Mucosa of stomach (tissue), 1 donor: ENCODE results near the gene DNAJA3.
A peak's percentile ranks its signal among the peaks of the same experiment; 100 is the strongest.

Source experiments
- H3K27me3 ChIP-seq: one replicate; pipeline ENCODE4 v1.7.0; 2013; ENCODE audit warnings: mild to moderate bottlenecking, low read length; ENCODE audit not compliant: control insufficient read depth, insufficient read depth
- H3K36me3 ChIP-seq: one replicate; pipeline ENCODE4 v1.7.0; 2013; ENCODE audit warnings: low read length; ENCODE audit not compliant: control insufficient read depth, insufficient read depth
- H3K4me1 ChIP-seq: one replicate; pipeline ENCODE4 v1.7.0; 2013; ENCODE audit warnings: mild to moderate bottlenecking, low read length; ENCODE audit not compliant: control insufficient read depth, insufficient read depth
- H3K4me3 ChIP-seq: one replicate; pipeline ENCODE4 v1.7.0; 2013; ENCODE audit warnings: low read length
- H3K9ac ChIP-seq: one replicate; pipeline ENCODE4 v1.7.0; 2013; ENCODE audit warnings: mild to moderate bottlenecking, low read length, moderate library complexity
- H3K9me3 ChIP-seq: one replicate; pipeline ENCODE4 v1.7.0; 2013; ENCODE audit warnings: mild to moderate bottlenecking, low read length, moderate library complexity; ENCODE audit not compliant: control insufficient read depth
- donor health status: Pancreatic carcinoma.

The DNAJA3 gene

DNA sequence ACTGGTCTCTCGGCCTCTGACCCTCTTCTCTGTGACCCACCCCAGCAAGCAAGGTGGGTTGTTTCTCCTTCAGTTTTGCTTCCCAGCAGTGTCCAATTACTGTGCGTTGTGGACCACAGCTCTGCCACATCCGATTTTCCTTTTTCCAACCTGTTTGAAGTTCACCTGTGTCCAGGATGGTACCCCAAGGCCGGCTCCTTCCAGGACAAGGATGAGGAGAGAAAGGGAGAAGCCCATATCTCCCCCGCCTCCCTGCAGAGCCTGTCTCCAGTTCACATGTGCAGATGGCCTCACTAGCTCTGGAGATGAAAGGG lies 35.2 kb downstream of the DNAJA3 start:
- H3K27me3 ChIP-seq, result no peaks in the 10 kb centered on the region
- H3K9me3 ChIP-seq, result no peaks in the 10 kb centered on the region
- peaks cover 6% of the 10 kb centered on the region for H3K36me3 ChIP-seq
- H3K9ac ChIP-seq, result no peak overlapping the region
- peaks cover 4% of the 10 kb centered on the region for H3K4me1 ChIP-seq
- H3K4me3 ChIP-seq, result no peak overlapping the region

DNA sequence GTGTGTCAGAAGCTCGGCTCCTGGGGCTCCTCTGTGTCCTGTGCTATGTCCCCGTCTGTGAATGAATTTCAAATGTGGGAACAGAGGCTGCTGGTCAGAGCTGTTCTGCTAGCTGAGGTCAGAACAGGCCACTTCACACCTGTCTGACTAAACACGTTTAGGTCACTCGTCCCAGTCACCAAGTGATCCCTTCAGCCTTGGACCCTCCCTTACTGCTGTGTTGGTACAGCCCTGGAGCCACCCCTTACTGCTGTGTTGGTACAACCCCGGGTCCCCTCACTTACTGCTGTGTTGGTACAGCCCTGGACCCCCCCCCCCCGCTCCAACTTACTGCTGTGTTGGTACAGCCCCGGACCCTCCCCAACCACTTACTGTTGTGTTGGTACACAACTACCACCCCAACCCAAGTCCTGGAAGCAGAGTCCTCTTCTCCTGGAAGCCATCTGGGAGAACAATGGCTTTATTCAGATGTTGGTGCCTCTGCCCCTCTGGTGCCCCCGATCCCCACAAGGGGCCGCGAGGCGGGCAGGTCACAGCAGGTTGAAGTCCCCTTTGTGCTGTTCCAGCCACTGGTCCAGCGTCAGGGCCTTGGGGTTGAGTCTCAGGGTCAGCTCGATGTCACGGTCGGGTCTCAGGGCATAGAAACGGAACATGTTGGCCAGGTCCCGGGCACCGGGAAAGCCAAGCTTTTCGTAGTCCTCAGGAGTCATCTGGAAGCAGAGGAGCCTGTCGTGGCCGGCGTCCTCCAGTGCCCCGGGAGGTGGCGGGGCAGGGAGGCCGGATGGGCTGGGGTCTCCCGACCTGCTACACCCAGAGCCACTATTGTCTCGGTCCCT lies 35.8 kb downstream of the DNAJA3 start:
- Histone ChIP-seq H3K36me3 (peaks cover 4% of the 10 kb centered on the region), H3K9ac (no peak overlapping the region), H3K9me3 (no peaks in the 10 kb centered on the region), H3K27me3 (no peaks in the 10 kb centered on the region), H3K4me1 (peaks cover 4% of the 10 kb centered on the region), H3K4me3 (no peak overlapping the region)

DNA sequence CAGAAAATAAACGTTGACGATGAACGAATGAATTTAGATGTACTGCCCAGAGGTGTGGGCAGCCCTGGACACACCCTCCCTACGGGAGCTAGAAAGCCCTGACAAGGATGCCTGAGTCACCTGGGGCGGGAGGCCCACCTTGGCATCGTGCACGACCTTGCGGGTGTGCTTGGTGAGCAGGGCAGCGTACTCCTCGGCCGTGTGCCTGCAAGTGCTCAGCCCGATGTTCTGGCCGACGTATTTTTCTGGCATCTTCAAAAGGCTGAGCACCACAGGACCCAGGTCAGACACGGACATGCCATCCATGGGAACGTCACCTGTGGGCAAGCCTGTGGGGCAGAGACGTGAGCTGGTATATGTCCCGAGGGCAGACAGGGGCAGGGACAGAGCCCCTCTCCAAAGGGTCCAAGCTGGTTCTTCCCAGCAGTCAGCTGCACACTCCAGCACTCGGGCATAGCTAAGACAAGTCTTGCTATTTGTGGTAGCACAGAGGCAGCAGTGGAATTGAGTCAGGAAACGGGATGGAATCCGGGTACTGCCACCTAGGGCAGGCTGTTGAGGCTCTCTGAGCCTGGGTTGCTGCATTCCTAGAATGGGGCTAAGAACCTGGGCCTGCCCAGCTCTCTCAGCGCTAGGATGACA lies 38.0 kb downstream of the DNAJA3 start:
- peaks cover 4% of the 10 kb centered on the region for H3K4me1 ChIP-seq
- peaks cover 8% of the 10 kb centered on the region for H3K36me3 ChIP-seq
- H3K4me3 ChIP-seq, result no peak overlapping the region
- no peaks in the 10 kb centered on the region for H3K27me3 ChIP-seq
- H3K9ac ChIP-seq, result no peak overlapping the region
- no peaks in the 10 kb centered on the region for H3K9me3 ChIP-seq

DNA sequence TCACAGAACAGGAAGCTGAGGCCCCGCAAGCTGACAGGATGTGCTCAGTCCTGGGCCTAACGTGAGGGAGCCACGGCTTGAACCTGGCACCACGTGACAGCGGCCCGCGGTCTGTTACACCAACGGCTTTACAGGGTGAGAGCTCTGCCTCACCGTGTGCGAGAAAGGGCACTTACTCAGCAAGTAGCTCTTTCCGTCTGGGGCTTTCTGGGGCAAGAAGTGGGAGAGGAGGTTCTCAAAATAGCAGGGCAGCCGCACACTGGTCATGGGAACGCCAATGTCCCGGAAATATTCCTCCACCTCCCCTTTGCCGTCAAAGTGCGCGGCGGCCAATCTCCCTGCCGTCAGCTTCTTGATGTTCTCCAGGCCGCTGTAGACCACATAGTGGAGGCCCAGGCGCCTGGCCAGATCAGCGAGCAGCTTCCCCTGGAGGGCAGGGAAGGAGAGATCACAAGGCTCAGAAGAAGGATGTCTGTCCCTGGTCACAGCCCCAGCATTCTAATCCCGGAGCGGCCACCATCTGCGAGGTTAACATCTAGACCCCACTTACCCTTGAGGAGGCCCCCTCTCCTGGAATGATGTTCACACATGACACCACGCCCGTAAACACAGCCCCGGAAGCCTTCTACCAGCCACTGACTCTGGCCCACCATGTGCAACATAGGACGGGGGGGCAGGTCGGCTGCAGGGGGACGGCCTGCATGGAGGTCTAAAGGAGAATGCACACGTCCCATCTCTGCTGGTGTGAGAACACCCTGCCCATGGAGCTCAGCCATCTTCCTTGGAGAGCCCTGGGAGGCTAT lies 40.5 kb downstream of the DNAJA3 start:
- no peak overlapping the region for H3K4me3 ChIP-seq

DNA sequence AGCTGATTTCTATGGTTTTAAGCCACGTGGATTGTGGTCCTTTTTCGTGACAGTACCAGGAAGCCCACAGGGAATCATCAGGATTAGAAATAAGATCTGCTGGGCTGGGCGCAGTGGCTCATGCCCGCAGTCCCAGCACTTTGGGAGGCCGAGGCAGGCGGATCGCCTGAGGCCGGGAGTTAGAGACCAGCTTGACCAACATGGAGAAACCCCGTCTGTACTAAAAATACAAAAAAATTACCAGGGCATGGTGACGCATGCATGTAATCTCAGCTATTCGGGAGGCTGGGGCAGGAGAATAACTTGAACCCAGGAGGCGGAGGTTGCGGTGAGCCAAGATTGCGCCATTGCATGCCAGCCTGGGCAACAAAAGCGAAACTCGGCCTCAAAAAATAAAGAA lies 42.2 kb downstream of the DNAJA3 start:
- H3K9me3 ChIP-seq, result no peaks in the 10 kb centered on the region
- H3K4me3 ChIP-seq, result no peak overlapping the region
- no peak overlapping the region for H3K9ac ChIP-seq
- peaks cover 4% of the 10 kb centered on the region for H3K4me1 ChIP-seq
- H3K27me3 ChIP-seq, result no peaks in the 10 kb centered on the region
- H3K36me3 ChIP-seq, result peaks cover 8% of the 10 kb centered on the region

More for the DNA sequence above, 40.5 kb downstream of the DNAJA3 start:
- Histone ChIP-seq H3K9me3 (no peaks in the 10 kb centered on the region), H3K9ac (no peak overlapping the region), H3K27me3 (no peaks in the 10 kb centered on the region), H3K36me3 (peaks cover 8% of the 10 kb centered on the region), H3K4me1 (peaks cover 4% of the 10 kb centered on the region)

DNA sequence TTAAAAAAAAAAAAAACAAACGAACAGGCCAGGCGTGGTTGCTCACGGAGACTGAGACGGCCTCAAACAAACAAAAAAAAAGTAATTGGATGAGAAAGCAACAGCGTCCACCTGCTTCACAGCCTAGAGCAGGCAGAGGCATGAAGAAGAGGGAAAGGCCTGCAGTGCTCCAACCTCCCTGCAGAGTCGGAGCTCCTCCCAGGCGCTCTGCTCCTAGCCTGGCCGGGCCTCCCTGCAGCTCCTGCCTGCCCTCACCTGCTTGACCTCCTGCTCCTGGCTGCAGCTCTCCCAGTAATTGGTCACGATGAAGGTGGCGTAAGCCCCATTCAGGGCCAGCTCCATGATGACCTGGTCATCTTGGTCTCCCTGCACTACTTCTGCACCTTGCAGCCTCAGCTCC lies 43.3 kb downstream of the DNAJA3 start:
- Histone ChIP-seq H3K4me3 (no peak overlapping the region), H3K27me3 (no peaks in the 10 kb centered on the region), H3K9me3 (no peaks in the 10 kb centered on the region), H3K36me3 (peaks cover 5% of the 10 kb centered on the region), H3K9ac (no peak overlapping the region), H3K4me1 (no peaks in the 10 kb centered on the region)

DNA sequence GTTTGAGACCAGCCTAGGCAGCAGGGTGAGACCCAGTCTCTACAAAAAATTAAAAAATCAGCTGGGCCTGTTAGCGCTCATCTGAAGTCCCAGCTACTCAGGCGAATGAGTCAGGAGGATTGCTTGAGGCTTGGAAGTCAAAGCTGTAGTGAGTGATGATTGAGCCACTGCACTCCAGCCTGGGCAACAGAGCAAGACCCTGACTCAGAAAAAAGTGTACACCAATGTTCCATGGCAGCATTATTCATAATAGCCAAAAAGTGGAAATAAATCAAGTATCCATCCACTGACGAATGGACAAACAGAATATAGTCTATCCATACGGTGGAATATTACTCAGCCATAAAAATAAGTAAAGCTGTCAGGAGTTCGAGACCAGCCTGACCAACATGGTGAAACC lies 46.2 kb downstream of the DNAJA3 start:
- no peak overlapping the region for H3K9ac ChIP-seq
- H3K9me3 ChIP-seq, result no peaks in the 10 kb centered on the region
- no peaks in the 10 kb centered on the region for H3K27me3 ChIP-seq
- no peak overlapping the region for H3K4me3 ChIP-seq
- no peaks in the 10 kb centered on the region for H3K36me3 ChIP-seq
- H3K4me1 ChIP-seq, result peaks cover 8% of the 10 kb centered on the region

DNA sequence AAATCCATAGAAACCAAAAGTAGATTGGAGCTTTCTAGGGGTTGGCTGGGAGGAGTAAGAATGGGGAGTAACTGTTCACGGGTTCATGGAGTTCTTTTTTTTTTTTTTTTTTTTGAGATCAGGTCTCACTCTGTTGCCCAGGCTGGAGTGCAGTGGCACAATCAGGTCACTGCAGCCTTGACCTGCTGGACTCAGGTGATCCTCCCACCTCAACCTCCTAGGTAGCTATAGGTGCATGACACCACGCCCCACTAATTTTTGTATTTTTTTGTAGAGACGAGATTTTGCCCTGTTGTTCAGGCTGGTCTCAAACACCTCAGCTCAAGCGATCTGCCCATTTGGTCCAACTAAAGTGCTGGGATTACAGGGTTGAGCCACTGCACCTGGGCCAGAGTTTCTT lies 47.2 kb downstream of the DNAJA3 start:
- Histone ChIP-seq H3K27me3 (no peaks in the 10 kb centered on the region), H3K4me1 (peaks cover 13% of the 10 kb centered on the region)

DNA sequence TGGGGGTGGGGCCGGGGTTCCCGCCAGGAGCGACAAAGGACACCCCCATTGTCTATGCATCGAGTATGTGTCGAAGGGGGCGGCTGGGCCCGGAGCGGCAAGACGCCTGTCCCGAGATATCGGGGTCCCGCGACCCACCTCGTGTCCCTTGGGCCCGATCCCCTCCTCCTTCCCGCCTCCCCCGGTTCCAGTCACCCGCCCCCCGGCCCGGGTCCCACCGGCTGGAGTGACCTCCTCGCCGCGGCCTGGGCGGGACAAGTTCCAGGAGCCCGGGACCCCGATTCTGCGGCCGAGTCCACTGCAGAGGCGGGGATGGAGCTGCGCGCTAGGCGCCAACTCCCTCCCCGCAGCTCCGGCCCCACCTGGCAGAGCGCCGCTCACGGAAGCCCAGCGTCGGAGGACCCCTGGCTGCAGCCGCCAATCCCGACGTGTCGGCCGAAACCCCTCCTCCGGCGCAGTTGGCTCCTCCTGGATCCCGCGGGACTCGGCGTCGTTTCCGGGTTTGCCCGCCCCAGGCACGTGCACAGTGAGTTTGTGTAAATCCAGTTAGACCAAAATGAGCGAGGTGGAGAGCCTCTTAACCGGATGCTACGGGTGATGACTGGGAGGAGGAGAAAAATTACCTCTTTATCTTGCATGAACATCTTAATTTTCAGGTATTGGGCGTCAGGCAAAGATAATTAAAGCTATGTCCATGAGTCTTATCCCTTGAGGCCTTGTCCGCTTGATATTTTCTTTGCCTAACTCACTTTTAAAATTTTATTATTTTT lies 48.7 kb downstream of the DNAJA3 start, which contains the start of gene NMRAL1:
Gene NMRAL1, minus strand, starts transcription at position 434 of the 770 bp plus-strand sequence. CDS start 493 bp downstream, outside the sequence.
- H3K4me1 ChIP-seq, result peaks cover 13% of the 10 kb centered on the region
- H3K9ac ChIP-seq, result peak within 1 kb of the TSS; percentile 86
- H3K9me3 ChIP-seq, result no peaks in the 10 kb centered on the region
- no peaks in the 10 kb centered on the region for H3K27me3 ChIP-seq
- peak within 1 kb of the TSS; percentile 46 for H3K4me3 ChIP-seq
- no peaks in the 10 kb centered on the region for H3K36me3 ChIP-seq

More for the DNA sequence above, 47.2 kb downstream of the DNAJA3 start:
- Histone ChIP-seq H3K9ac (no peak overlapping the region), H3K9me3 (no peaks in the 10 kb centered on the region), H3K36me3 (no peaks in the 10 kb centered on the region), H3K4me3 (no peak overlapping the region)

DNA sequence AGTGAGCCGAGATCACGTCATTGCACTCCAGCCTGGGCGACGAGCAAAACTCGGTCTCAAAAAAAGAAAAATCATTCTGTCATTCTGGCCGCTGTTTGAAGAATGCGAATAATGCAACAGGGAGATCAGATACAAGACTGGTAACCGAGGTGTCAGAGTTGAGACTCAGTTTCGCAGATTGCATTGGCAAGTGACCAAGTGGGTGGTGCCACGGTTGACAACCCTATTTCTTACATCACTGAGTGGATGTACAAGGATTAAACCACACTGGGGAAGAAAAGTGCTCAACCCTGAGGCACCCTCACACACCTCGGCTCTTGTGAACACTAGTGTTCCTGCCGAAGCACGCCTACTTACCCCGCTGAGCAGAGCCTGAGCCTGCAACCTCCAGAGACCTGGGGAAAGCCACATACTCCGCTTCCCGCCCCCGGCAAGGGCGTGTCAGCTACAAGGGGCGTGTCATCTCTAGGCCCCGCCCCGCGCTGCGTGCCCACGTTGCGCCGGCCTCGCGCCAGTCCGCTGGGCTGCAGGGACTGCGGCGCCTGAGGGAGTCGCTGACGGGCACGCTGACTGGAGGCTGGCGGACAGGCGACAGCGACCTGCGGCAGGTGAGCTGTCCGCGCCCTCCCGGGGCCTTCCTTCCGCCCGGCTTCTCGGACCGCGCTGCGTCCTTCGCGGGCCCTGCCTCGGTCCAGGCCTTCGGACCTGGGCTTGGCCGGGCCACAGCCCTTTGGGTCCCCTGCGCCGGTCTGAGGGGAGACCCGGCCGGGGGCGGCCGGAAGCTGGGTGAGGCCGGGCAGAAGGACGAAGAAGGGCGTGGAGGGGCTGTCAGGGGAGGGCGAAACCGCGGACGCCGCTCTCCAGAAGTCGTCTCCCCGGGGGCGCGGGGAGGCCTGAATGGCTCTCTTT lies 50.5 kb downstream of the DNAJA3 start, which contains the start of gene HMOX2:
Gene HMOX2, plus strand, starts transcription at position 519 of the 909 bp plus-strand sequence. CDS start 29,127 bp downstream, outside the sequence.
- H3K27me3 ChIP-seq, result no peaks in the 10 kb centered on the region
- H3K4me1 ChIP-seq, result peaks cover 13% of the 10 kb centered on the region
- no peaks in the 10 kb centered on the region for H3K9me3 ChIP-seq
- peak within 1 kb of the TSS; percentile 84 for H3K4me3 ChIP-seq
- H3K36me3 ChIP-seq, result no peaks in the 10 kb centered on the region
- H3K9ac ChIP-seq, result peak within 1 kb of the TSS; percentile 94

DNA sequence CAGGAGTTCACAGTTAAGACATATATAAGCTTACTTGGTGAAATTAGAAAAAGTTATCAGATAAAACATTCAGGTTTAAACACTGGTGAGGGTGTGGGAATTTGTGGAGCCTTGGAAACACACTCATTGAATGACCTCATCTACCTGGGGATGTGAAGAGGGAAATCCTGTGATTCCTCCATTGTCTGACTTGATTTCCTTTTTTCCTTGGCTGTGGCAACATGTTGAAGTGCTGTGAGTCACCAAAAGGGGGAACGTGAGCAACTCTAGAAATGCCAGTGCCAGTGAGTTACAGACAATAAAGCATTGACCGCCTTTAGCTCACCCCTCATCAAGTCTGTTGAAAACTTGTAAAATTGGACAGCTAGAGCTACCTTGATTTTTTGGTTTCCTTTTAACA lies 52.3 kb downstream of the DNAJA3 start:
- peaks cover 13% of the 10 kb centered on the region for H3K4me1 ChIP-seq
- no peak overlapping the region for H3K4me3 ChIP-seq
- H3K36me3 ChIP-seq, result no peaks in the 10 kb centered on the region
- H3K27me3 ChIP-seq, result no peaks in the 10 kb centered on the region
- no peaks in the 10 kb centered on the region for H3K9me3 ChIP-seq
- H3K9ac ChIP-seq, result no peak overlapping the region
